Myocyte (in vitro differentiated cells): ENCODE data around the gene AFG3L2. TPM values are rescaled to one million over a fixed set of nuclear protein-coding genes. Genes with fewer than 3 reads are reported as not detected.

ENCODE experiments used
- DNase-seq: peaks from one replicate; pipeline ENCODE4 v3.0.0-alpha.2; 2012; ENCODE audit warnings: low read depth
- total RNA-seq: library from RNA; depleted of rRNA; stranded (reverse); fragments of >200 nt; gene quantifications from 2 replicates; pipeline ENCODE4 v1.2.3, GENCODE V29; 2014

Gene AFG3L2
- total RNA-seq, 1 donor from 2014 or later: 100 TPM

- no peak for DNase-seq
These were observed 95.2 kb downstream of the AFG3L2 start for GRCh38 chr18:12281861-12282260.

- no peak for DNase-seq
These were observed 97.1 kb downstream of the AFG3L2 start for GRCh38 chr18:12279781-12280531.

Other genes with a start within 250 kb of the AFG3L2 start
- not detected in 2 replicates for gene CIDEA, start 122.9 kb downstream of the AFG3L2 start, total RNA-seq
- 1,598 and 1,800 TPM in 2 replicates for gene TUBB6, start 69.0 kb downstream of the AFG3L2 start, total RNA-seq
- 5.2 and 7.8 TPM in 2 replicates for gene PRELID3A, start 30.7 kb upstream of the AFG3L2 start, total RNA-seq